ENCODE data around the gene SLC25A15.

GRCh38 chr13:40755082-40755700 lies 34.2 kb upstream of the SLC25A15 start:
- TF ChIP-seq POLR2A (IDR thresholded peaks at IDR 0.05) (no peak), POLR2AphosphoS5 (IDR thresholded peaks at IDR 0.05) (no peak)
